Lung (tissue), 12 donors: ENCODE measurements around the gene CRB2. TPM values are rescaled to one million over a fixed set of nuclear protein-coding genes. Genes with fewer than 3 reads are reported as not detected.

Source experiments
- ATAC-seq: fragments of 200-7000 bp; cut with Tn5 transposase; one replicate; pipeline ENCODE4 v1.9.1; 2020; ENCODE audit warnings: moderate number of reproducible peaks; ENCODE audit not compliant: insufficient read depth, low FRiP score
- DNase-seq, 3 donors: peaks; one replicate each; pipeline ENCODE4 v3.0.0-alpha.2; 2013 to 2017
- H3K27ac ChIP-seq, 2 donors: one replicate each; pipeline ENCODE4 v1.5.1; 2013; ENCODE audit warnings: mild to moderate bottlenecking in 2 of 2, moderate library complexity in 2 of 2, control low read depth in 1 of 2, inconsistent platforms in 1 of 2, low read depth in 1 of 2, low read length in 1 of 2
- H3K27me3 ChIP-seq, 3 donors: one replicate each; pipeline ENCODE4 v1.5.1; 2013; ENCODE audit warnings: low read length in 2 of 3; ENCODE audit not compliant: control insufficient read depth in 3 of 3, insufficient read depth in 3 of 3
- H3K36me3 ChIP-seq, 4 donors: one replicate each; pipeline ENCODE4 v1.5.1; 2013; ENCODE audit warnings: low read length in 4 of 4, mild to moderate bottlenecking in 1 of 4, moderate library complexity in 1 of 4; ENCODE audit not compliant: control insufficient read depth in 4 of 4, insufficient read depth in 4 of 4
- H3K4me1 ChIP-seq, 5 donors: one replicate each; pipeline ENCODE4 v1.5.1; 2013; ENCODE audit warnings: low read length in 5 of 5, mild to moderate bottlenecking in 2 of 5, moderate library complexity in 1 of 5; ENCODE audit not compliant: control insufficient read depth in 5 of 5, insufficient read depth in 5 of 5
- H3K4me3 ChIP-seq: one replicate; pipeline ENCODE4 v1.5.1; 2013; ENCODE audit warnings: mild to moderate bottlenecking, control low read depth, moderate library complexity
- H3K9ac ChIP-seq, 2 donors: one replicate each; pipeline ENCODE4 v1.5.1; 2013; ENCODE audit warnings: low read length in 2 of 2, control low read depth in 1 of 2; ENCODE audit not compliant: insufficient read depth in 1 of 2
- H3K9me3 ChIP-seq, 4 donors: one replicate each; pipeline ENCODE4 v1.5.1; 2013; ENCODE audit warnings: low read length in 3 of 4, mild to moderate bottlenecking in 1 of 4, moderate library complexity in 1 of 4; ENCODE audit not compliant: control insufficient read depth in 4 of 4, insufficient read depth in 3 of 4
- CTCF ChIP-seq: IDR thresholded peaks from 2 replicates; pipeline ENCODE4 v1.5.1; 2012; ENCODE audit warnings: mild to moderate bottlenecking; ENCODE audit errors: control extremely low read depth, extremely low read depth
- WGBS, 2 donors: extraction: QIAGEN DNeasy Blood & Tissue Kit; methylation state at CpG; one replicate each; pipeline ENCODE4 v1.1.7; 2013; 5-methylcytosine and 5-hydroxymethylcytosine counted together
- polyA plus RNA-seq, 2 donors: library from polyadenylated mRNA; stranded (reverse); fragments of 200-250 nt; gene quantifications; one replicate each; pipeline ENCODE4 v1.2.1, GENCODE V29; 2013
- total RNA-seq, 2 donors: library from RNA; depleted of rRNA in 1 of 2; stranded (reverse); fragments of >200 nt in 1 of 2; gene quantifications; one replicate each; pipeline ENCODE4 v1.2.1, GENCODE V29; 2014 to 2021
- donor health status: control.
- donor health status: control.
- donor health status: Bipolar disorder and iron deficiency.
- donor health status: healthy.
- donor health status: DM: yes; HTN: yes; CAD: no.

The CRB2 gene
- total and polyA plus RNA-seq, 4 donors, result 0.01 to 0.34 (median 0.21) TPM

- DNase-seq (peak; percentile 76 to 86 (median 84)), ATAC-seq (no peak)
- Histone ChIP-seq H3K27me3 (no peaks in the 10 kb centered on the region), H3K9me3 (no peaks in the 10 kb centered on the region), H3K36me3 (no peaks in the 10 kb centered on the region), H3K4me1 (peaks cover 0 to 22% (median 2%) of the 10 kb centered on the region in 5 donors), H3K27ac (peak overlapping the region in 1 of 2 donors; percentile 52), H3K4me3 (no peak overlapping the region), H3K9ac (no peak overlapping the region)
- WGBS, 2 donors, result 63 to 69% methylated on average over 13 of the region's 13 CpGs
- TF ChIP-seq CTCF, result no peak
Measured at GRCh38 chr9:123400926-123401503, 45.0 kb downstream of the CRB2 start.

- 69% methylated on average over 9 of the region's 9 CpGs for WGBS, 2 donors
- Histone ChIP-seq H3K4me1 (peaks cover 0 to 30% (median 8%) of the 10 kb centered on the region in 5 donors), H3K27ac (no peak overlapping the region), H3K4me3 (no peak overlapping the region), H3K9ac (no peak overlapping the region), H3K36me3 (no peaks in the 10 kb centered on the region), H3K9me3 (no peaks in the 10 kb centered on the region), H3K27me3 (no peaks in the 10 kb centered on the region)
- ATAC-seq (no peak), DNase-seq (peak; percentile 63 to 83 (median 83))
- peak; percentile 17 for TF ChIP-seq CTCF
Measured at GRCh38 chr9:123401879-123402513, 46.0 kb downstream of the CRB2 start.

- ATAC-seq, result no peak
- Histone ChIP-seq H3K27ac (no peak overlapping the region), H3K27me3 (no peaks in the 10 kb centered on the region), H3K4me1 (peaks cover 0 to 40% (median 12%) of the 10 kb centered on the region in 5 donors), H3K36me3 (no peaks in the 10 kb centered on the region), H3K9me3 (no peaks in the 10 kb centered on the region), H3K4me3 (no peak overlapping the region), H3K9ac (no peak overlapping the region)
- DNase-seq, result no peak
- TF ChIP-seq CTCF, result no peak
- 91 to 95% methylated on average over 17 of the region's 17 CpGs for WGBS, 2 donors
Measured at GRCh38 chr9:123402981-123403509, 47.0 kb downstream of the CRB2 start.
